Neural cell (in vitro differentiated cells): ENCODE measurements around the gene VWF. TPM values are rescaled to one million over a fixed set of nuclear protein-coding genes. Genes with fewer than 3 reads are reported as not detected.

Source experiments
- H2AFZ ChIP-seq: fragments of 200-600, 300-800 bp; sonication (generic), shearing (Covaris generic); 2 replicates; pipeline ENCODE4 v1.6.0; 2014; ENCODE audit warnings: low read depth, mild to moderate bottlenecking, antibody characterized with exemption, low read length, moderate library complexity
- H3F3A ChIP-seq: fragments of 200-600 bp; shearing (Covaris generic); 2 replicates; pipeline ENCODE4 v1.6.1; 2016; ENCODE audit warnings: mild to moderate bottlenecking, moderate library complexity, mixed read lengths, antibody characterized with exemption, low read length; ENCODE audit not compliant: insufficient read depth, poor library complexity, severe bottlenecking
- H3K27ac ChIP-seq: fragments of 200-600, 300-800 bp; sonication (generic), shearing (Covaris generic); 2 replicates; pipeline ENCODE4 v1.5.1; 2014; ENCODE audit warnings: mild to moderate bottlenecking, low read length, moderate library complexity
- H3K27me3 ChIP-seq: fragments of 300-800, 200-600 bp; sonication (generic), shearing (Covaris generic); 2 replicates; pipeline ENCODE4 v1.6.0; 2014; ENCODE audit warnings: mild to moderate bottlenecking, low read depth, low read length, moderate library complexity; ENCODE audit not compliant: insufficient read depth
- H3K36me3 ChIP-seq: fragments of 300-800, 200-600 bp; sonication (generic), shearing (Covaris generic); 2 replicates; pipeline ENCODE4 v1.5.1; 2014; ENCODE audit warnings: mild to moderate bottlenecking, antibody characterized with exemption, low read length, moderate library complexity; ENCODE audit not compliant: insufficient read depth
- H3K4me2 ChIP-seq: fragments of 300-800, 200-600 bp; sonication (generic), shearing (Covaris generic); 2 replicates; pipeline ENCODE4 v1.6.0; 2014; ENCODE audit warnings: mild to moderate bottlenecking, low read length
- H3K4me3 ChIP-seq: fragments of 300-800, 200-600 bp; sonication (generic), shearing (Covaris generic); 2 replicates; pipeline ENCODE4 v1.5.1; 2014; ENCODE audit warnings: mild to moderate bottlenecking, low read length, moderate library complexity
- H3K79me2 ChIP-seq: fragments of 200-600 bp; shearing (Covaris generic); replicated peaks from 2 replicates; pipeline ENCODE4 v1.6.0; 2014; ENCODE audit warnings: mild to moderate bottlenecking, low read length, moderate library complexity; ENCODE audit not compliant: insufficient read depth
- H3K9ac ChIP-seq: fragments of 300-800, 200-600 bp; sonication (generic), shearing (Covaris generic); 2 replicates; pipeline ENCODE4 v1.6.1; 2016; ENCODE audit warnings: mild to moderate bottlenecking, low read length, mixed read lengths
- H3K9me2 ChIP-seq: fragments of 200-600 bp; shearing (Covaris generic); 2 replicates; pipeline ENCODE4 v1.6.1; 2016; ENCODE audit warnings: mild to moderate bottlenecking, low read length, mixed read lengths; ENCODE audit not compliant: insufficient read depth
- H3K9me3 ChIP-seq: fragments of 200-600, 300-800 bp; sonication (generic), shearing (Covaris generic); 2 replicates; pipeline ENCODE4 v1.6.1; 2016; ENCODE audit warnings: mild to moderate bottlenecking, mixed run types, low read length, moderate library complexity, mixed read lengths
- H4K20me1 ChIP-seq: fragments of 200-600 bp; shearing (Covaris generic); 2 replicates; pipeline ENCODE4 v1.6.1; 2016; ENCODE audit warnings: mild to moderate bottlenecking, mixed run types; ENCODE audit not compliant: insufficient read depth
- EP300 ChIP-seq: fragments of 450-650 bp; conservative IDR thresholded peaks from 2 replicates; pipeline ENCODE4 v1.6.1; 2014; ENCODE audit warnings: antibody characterized with exemption, mild to moderate bottlenecking, moderate library complexity; ENCODE audit not compliant: poor library complexity, severe bottlenecking
- EZH2 ChIP-seq: fragments of 200-600, 300-800 bp; shearing (Covaris generic), sonication (generic); IDR thresholded peaks from 2 replicates; pipeline ENCODE4 v1.6.1; 2014; ENCODE audit warnings: antibody characterized with exemption, low read length, borderline replicate concordance, mild to moderate bottlenecking; ENCODE audit not compliant: insufficient read depth, poor library complexity, severe bottlenecking
- MXI1 ChIP-seq: fragments of 450-650 bp; conservative IDR thresholded peaks from 2 replicates; pipeline ENCODE4 v1.6.1; 2014; ENCODE audit warnings: antibody characterized with exemption, mild to moderate bottlenecking; ENCODE audit not compliant: poor library complexity, severe bottlenecking
- POLR2AphosphoS5 ChIP-seq: IDR thresholded peaks from 2 replicates; pipeline ENCODE4 v1.6.1; 2012
- RAD21 ChIP-seq: fragments of 450-650 bp; conservative IDR thresholded peaks from 2 replicates; pipeline ENCODE4 v1.6.1; 2014; ENCODE audit warnings: antibody characterized with exemption, mild to moderate bottlenecking, moderate library complexity
- SMC3 ChIP-seq: fragments of 450-650 bp; conservative IDR thresholded peaks from 2 replicates; pipeline ENCODE4 v1.6.1; 2014; ENCODE audit warnings: antibody characterized with exemption, mild to moderate bottlenecking, moderate library complexity; ENCODE audit not compliant: poor library complexity
- TAF1 ChIP-seq: IDR thresholded peaks from 2 replicates; pipeline ENCODE4 v1.6.1; 2012; ENCODE audit warnings: low read depth
- polyA plus RNA-seq: library from polyadenylated mRNA; depleted of rRNA; stranded (reverse); fragments of >200 nt; gene quantifications from 2 replicates; pipeline ENCODE4 v1.2.3, GENCODE V29; 2014
- TF ChIP-seq, protein P1 (sequence below): fragments of 450-650 bp; IDR thresholded peaks from 2 replicates; pipeline ENCODE4 v1.5.1; 2014; ENCODE audit warnings: antibody characterized with exemption, mild to moderate bottlenecking, moderate library complexity; ENCODE audit not compliant: poor library complexity, severe bottlenecking
- TF ChIP-seq, protein P2 (sequence below): IDR thresholded peaks from 2 replicates; pipeline ENCODE4 v1.6.1; 2012; ENCODE audit warnings: borderline replicate concordance

Gene VWF
- polyA plus RNA-seq, 1 donor from 2014 or later = not detected

DNA sequence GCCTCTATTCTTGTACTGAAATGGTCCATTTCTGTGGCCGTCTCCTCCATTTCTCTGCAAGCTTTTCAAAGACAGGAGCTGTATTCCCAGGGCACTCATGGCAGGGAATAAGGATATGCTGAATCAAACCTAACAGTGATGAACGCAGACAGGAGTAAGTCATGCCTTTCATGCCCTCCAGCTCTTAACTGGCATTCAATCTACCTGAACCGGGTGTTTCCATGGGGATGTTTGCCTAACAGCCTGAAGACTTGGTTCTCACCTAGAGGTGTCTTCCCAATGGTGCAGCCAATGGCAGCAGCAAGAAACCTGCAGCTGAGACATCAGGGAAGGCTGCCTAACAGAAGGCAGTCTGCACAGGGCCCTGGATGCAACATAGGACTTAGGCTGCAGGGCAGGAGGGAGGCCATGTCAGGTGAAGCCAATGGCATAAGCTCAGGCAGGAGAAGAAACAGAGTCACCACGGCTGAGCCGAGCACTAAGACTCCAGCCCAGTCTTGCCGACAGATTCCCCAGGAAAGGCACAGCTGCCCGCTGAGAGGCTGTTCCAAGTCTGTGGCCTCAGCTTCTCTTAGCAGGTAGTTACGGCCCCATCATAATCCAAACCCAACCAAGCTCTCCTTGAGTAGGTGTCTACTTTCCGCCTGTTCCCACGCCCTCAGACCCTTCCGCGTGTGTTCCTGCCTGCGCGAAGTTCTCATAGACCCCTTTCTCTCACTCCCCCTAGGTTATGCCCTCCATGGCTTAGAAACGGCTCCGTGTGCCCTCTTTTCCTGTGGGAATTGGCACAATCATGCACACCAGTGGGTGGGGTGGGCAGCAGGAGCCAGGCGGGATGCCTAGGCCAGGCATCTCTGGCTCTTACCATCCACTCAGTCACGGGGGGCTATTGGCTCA, 44.1 kb downstream of the VWF start:
- Histone ChIP-seq H3K4me2 (no peak overlapping the region), H3K9me2 (no peaks in the 10 kb centered on the region), H3K79me2 (no peaks in the 10 kb centered on the region), H3K27ac (no peak overlapping the region), H3K9ac (no peak overlapping the region), H2AFZ (no peak overlapping the region), H3F3A (no peaks in the 10 kb centered on the region), H3K27me3 (no peaks in the 10 kb centered on the region), H3K4me3 (no peak overlapping the region), H3K36me3 (no peaks in the 10 kb centered on the region), H3K9me3 (no peaks in the 10 kb centered on the region), H4K20me1 (no peaks in the 10 kb centered on the region)
- no peak for TF ChIP-seq RAD21
- no peak for TF ChIP-seq TAF1
- TF ChIP-seq SMC3 = no peak
- TF ChIP-seq EP300 = no peak
- no peak for TF ChIP-seq POLR2AphosphoS5
- TF ChIP-seq, protein P1, sequence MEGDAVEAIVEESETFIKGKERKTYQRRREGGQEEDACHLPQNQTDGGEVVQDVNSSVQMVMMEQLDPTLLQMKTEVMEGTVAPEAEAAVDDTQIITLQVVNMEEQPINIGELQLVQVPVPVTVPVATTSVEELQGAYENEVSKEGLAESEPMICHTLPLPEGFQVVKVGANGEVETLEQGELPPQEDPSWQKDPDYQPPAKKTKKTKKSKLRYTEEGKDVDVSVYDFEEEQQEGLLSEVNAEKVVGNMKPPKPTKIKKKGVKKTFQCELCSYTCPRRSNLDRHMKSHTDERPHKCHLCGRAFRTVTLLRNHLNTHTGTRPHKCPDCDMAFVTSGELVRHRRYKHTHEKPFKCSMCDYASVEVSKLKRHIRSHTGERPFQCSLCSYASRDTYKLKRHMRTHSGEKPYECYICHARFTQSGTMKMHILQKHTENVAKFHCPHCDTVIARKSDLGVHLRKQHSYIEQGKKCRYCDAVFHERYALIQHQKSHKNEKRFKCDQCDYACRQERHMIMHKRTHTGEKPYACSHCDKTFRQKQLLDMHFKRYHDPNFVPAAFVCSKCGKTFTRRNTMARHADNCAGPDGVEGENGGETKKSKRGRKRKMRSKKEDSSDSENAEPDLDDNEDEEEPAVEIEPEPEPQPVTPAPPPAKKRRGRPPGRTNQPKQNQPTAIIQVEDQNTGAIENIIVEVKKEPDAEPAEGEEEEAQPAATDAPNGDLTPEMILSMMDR = no peak
- no peak for TF ChIP-seq MXI1
- TF ChIP-seq EZH2 = no peak
- TF ChIP-seq, protein P2, sequence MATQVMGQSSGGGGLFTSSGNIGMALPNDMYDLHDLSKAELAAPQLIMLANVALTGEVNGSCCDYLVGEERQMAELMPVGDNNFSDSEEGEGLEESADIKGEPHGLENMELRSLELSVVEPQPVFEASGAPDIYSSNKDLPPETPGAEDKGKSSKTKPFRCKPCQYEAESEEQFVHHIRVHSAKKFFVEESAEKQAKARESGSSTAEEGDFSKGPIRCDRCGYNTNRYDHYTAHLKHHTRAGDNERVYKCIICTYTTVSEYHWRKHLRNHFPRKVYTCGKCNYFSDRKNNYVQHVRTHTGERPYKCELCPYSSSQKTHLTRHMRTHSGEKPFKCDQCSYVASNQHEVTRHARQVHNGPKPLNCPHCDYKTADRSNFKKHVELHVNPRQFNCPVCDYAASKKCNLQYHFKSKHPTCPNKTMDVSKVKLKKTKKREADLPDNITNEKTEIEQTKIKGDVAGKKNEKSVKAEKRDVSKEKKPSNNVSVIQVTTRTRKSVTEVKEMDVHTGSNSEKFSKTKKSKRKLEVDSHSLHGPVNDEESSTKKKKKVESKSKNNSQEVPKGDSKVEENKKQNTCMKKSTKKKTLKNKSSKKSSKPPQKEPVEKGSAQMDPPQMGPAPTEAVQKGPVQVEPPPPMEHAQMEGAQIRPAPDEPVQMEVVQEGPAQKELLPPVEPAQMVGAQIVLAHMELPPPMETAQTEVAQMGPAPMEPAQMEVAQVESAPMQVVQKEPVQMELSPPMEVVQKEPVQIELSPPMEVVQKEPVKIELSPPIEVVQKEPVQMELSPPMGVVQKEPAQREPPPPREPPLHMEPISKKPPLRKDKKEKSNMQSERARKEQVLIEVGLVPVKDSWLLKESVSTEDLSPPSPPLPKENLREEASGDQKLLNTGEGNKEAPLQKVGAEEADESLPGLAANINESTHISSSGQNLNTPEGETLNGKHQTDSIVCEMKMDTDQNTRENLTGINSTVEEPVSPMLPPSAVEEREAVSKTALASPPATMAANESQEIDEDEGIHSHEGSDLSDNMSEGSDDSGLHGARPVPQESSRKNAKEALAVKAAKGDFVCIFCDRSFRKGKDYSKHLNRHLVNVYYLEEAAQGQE = no peak

- no peaks in the 10 kb centered on the region for H3K9me3 ChIP-seq
- no peaks in the 10 kb centered on the region for H4K20me1 ChIP-seq
- H3K36me3 ChIP-seq = no peaks in the 10 kb centered on the region
- no peak overlapping the region for H3K9ac ChIP-seq
- H3K4me3 ChIP-seq = no peak overlapping the region
- H3K9me2 ChIP-seq = no peaks in the 10 kb centered on the region
- no peak overlapping the region for H2AFZ ChIP-seq
- no peak overlapping the region for H3K27ac ChIP-seq
- TF ChIP-seq POLR2AphosphoS5 (no peak), MXI1 (no peak), EP300 (no peak)
- TF ChIP-seq, protein P1 = no peak
- H3F3A ChIP-seq = no peaks in the 10 kb centered on the region
- no peaks in the 10 kb centered on the region for H3K79me2 ChIP-seq
- H3K4me2 ChIP-seq = no peak overlapping the region
- no peaks in the 10 kb centered on the region for H3K27me3 ChIP-seq
Measured at GRCh38 chr12:6078398-6079096, 45.9 kb downstream of the VWF start.
